ENCODE data around the gene PDGFD. TPM values are rescaled to one million over a fixed set of nuclear protein-coding genes. Genes with fewer than 3 reads are reported as not detected.

Gene PDGFD
- total and polyA plus RNA-seq, 2 experiments from 2014 or later: 100 to 105 TPM

- no peaks in the 10 kb centered on the region for H3K36me3 ChIP-seq
- no peak overlapping the region for H3K4me3 ChIP-seq
- no peaks in the 10 kb centered on the region for H3K27me3 ChIP-seq
- DNase-seq (ENCODE audit: low read depth in 1 of 2, low spot score in 1 of 2): no peak
- H3K9me3 ChIP-seq (ENCODE audit: low read depth): no peaks in the 10 kb centered on the region
- TF ChIP-seq CTCF (IDR thresholded peaks at IDR 0.05; ENCODE audit: low read depth, low read length): no peak
- peaks cover 2% of the 10 kb centered on the region for H3K4me1 ChIP-seq (ENCODE audit: low read depth)
- no peak overlapping the region for H3K27ac ChIP-seq
Observed at GRCh38 chr11:104015649-104016415, 148.1 kb downstream of the PDGFD start.

GRCh38 chr11:104011044-104011443 is 152.9 kb downstream of the PDGFD start:
- no peak overlapping the region for H3K27ac ChIP-seq
- H3K36me3 ChIP-seq: no peaks in the 10 kb centered on the region
- H3K4me3 ChIP-seq: no peak overlapping the region
- peaks cover 22% of the 10 kb centered on the region for H3K4me1 ChIP-seq (ENCODE audit: low read depth)
- TF ChIP-seq CTCF (IDR thresholded peaks at IDR 0.05; ENCODE audit: low read depth, low read length): no peak
- peak in 1 of 2 donors; percentile 19 for DNase-seq (ENCODE audit: low read depth in 1 of 2, low spot score in 1 of 2)
- H3K27me3 ChIP-seq: no peaks in the 10 kb centered on the region
- no peaks in the 10 kb centered on the region for H3K9me3 ChIP-seq (ENCODE audit: low read depth)

GRCh38 chr11:104009744-104010143 is 154.2 kb downstream of the PDGFD start:
- TF ChIP-seq CTCF (IDR thresholded peaks at IDR 0.05; ENCODE audit: low read depth, low read length): no peak
- Histone ChIP-seq H3K4me3 (no peak overlapping the region), H3K4me1 (ENCODE audit: low read depth) (peaks cover 22% of the 10 kb centered on the region), H3K36me3 (no peaks in the 10 kb centered on the region), H3K9me3 (ENCODE audit: low read depth) (no peaks in the 10 kb centered on the region), H3K27ac (peak overlapping the region; percentile 11), H3K27me3 (no peaks in the 10 kb centered on the region)
- DNase-seq (ENCODE audit: low read depth in 1 of 2, low spot score in 1 of 2): peak in 1 of 2 donors; percentile 49

GRCh38 chr11:104005234-104005855 is 158.6 kb downstream of the PDGFD start:
- TF ChIP-seq CTCF (IDR thresholded peaks at IDR 0.05; ENCODE audit: low read depth, low read length): no peak
- H3K36me3 ChIP-seq: no peaks in the 10 kb centered on the region
- no peaks in the 10 kb centered on the region for H3K9me3 ChIP-seq (ENCODE audit: low read depth)
- H3K27me3 ChIP-seq: no peaks in the 10 kb centered on the region
- H3K27ac ChIP-seq: no peak overlapping the region
- peak in 1 of 2 donors; percentile 25 for DNase-seq (ENCODE audit: low read depth in 1 of 2, low spot score in 1 of 2)
- no peak overlapping the region for H3K4me3 ChIP-seq
- H3K4me1 ChIP-seq (ENCODE audit: low read depth): peaks cover 31% of the 10 kb centered on the region

GRCh38 chr11:104003491-104003890 is 160.5 kb downstream of the PDGFD start:
- Histone ChIP-seq H3K4me1 (ENCODE audit: low read depth) (peaks cover 15% of the 10 kb centered on the region), H3K27me3 (no peaks in the 10 kb centered on the region), H3K4me3 (no peak overlapping the region), H3K36me3 (no peaks in the 10 kb centered on the region), H3K27ac (peak overlapping the region; percentile 73), H3K9me3 (ENCODE audit: low read depth) (no peaks in the 10 kb centered on the region)
- DNase-seq (ENCODE audit: low read depth in 1 of 2, low spot score in 1 of 2): peak; percentile 24 to 58
- no peak for TF ChIP-seq CTCF (IDR thresholded peaks at IDR 0.05; ENCODE audit: low read depth, low read length)

All from cardiac muscle cell (in vitro differentiated cells and primary cell).